Esophagus muscularis mucosa (tissue), 3 donors: ENCODE data around the gene NPAS3.

Experiments
- CTCF ChIP-seq, 3 experiments: fragments of 200-600 bp in 2 of 3; fragments of 450-650 bp in 1 of 3; sonication (generic) in 2 of 3; IDR thresholded peaks; one replicate each; pipeline ENCODE4 v1.5.1; 2017 to 2019; ENCODE audit warnings: antibody characterized with exemption in 3 of 3, mild to moderate bottlenecking in 2 of 3, moderate library complexity in 1 of 3
- POLR2AphosphoS5 ChIP-seq, 2 donors: sonication (generic); formaldehyde crosslinking; IDR thresholded peaks; one replicate each; pipeline ENCODE4 v1.6.1; 2017; ENCODE audit warnings: antibody characterized with exemption in 2 of 2

GRCh38 chr14:33435911-33436689 lies 497.4 kb downstream of the NPAS3 start:
- TF ChIP-seq POLR2AphosphoS5 (IDR thresholded peaks at IDR 0.05), result no peak
- no peak for TF ChIP-seq CTCF (IDR thresholded peaks at IDR 0.05)
